Measurements from ENCODE around the gene PNLIPRP2. TPM values are rescaled to one million over a fixed set of nuclear protein-coding genes. Genes with fewer than 3 reads are reported as not detected.

The PNLIPRP2 gene
- total RNA-seq, 1 experiment from 2014 or later: 0.24 TPM

DNA sequence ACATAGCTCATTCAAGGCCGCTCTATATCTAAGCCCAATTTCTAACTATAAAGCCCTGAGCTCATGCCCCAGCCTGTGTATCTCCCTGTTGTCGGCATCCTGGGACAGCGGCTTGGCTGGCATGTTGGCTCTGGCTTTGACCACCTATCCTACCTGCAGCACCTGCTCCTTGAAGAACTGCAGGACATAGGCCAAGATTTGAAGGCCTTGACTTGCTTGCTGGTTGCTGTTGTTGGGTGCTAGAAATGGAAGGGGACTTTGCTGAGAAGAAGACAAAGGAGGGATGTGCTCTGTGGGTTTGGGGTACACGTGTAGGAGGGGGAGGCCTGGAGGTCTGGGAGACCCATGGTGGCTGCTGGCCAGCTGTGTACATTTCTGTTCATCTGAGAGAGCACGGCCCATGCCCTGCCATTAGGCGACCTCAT lies 11.1 kb downstream of the PNLIPRP2 start:
- no peak overlapping the region for H2BK15ac ChIP-seq (ENCODE audit: low read depth, low read length)
- H3K18ac ChIP-seq (ENCODE audit: insufficient read length, low read depth, low read length): no peak overlapping the region
- H3K27me3 Mint-ChIP-seq (ENCODE audit: low read depth): peaks cover 11% of the 10 kb centered on the region
- H2BK5ac ChIP-seq (ENCODE audit: insufficient read length, low read length): no peak overlapping the region
- H3K27ac ChIP-seq (ENCODE audit: insufficient read length, low read depth, low read length): no peak overlapping the region
- no peak overlapping the region for H3K4me3 Mint-ChIP-seq
- H4K5ac ChIP-seq (ENCODE audit: insufficient read length, low read depth, low read length): no peak overlapping the region
- no peak overlapping the region for H3K9ac ChIP-seq (ENCODE audit: extremely low read depth, insufficient read length, low read length)
- no peak overlapping the region for H3K23ac ChIP-seq (ENCODE audit: insufficient read length, low read depth, low read length)
- H4K20me1 ChIP-seq (ENCODE audit: control insufficient read depth, insufficient read depth, insufficient read length): peaks cover 5% of the 10 kb centered on the region
- TF ChIP-seq, protein P1, sequence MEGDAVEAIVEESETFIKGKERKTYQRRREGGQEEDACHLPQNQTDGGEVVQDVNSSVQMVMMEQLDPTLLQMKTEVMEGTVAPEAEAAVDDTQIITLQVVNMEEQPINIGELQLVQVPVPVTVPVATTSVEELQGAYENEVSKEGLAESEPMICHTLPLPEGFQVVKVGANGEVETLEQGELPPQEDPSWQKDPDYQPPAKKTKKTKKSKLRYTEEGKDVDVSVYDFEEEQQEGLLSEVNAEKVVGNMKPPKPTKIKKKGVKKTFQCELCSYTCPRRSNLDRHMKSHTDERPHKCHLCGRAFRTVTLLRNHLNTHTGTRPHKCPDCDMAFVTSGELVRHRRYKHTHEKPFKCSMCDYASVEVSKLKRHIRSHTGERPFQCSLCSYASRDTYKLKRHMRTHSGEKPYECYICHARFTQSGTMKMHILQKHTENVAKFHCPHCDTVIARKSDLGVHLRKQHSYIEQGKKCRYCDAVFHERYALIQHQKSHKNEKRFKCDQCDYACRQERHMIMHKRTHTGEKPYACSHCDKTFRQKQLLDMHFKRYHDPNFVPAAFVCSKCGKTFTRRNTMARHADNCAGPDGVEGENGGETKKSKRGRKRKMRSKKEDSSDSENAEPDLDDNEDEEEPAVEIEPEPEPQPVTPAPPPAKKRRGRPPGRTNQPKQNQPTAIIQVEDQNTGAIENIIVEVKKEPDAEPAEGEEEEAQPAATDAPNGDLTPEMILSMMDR (conservative IDR thresholded peaks at IDR 0.05): no peak
- H3K23me2 ChIP-seq (ENCODE audit: insufficient read length, low read depth, low read length, poor library complexity, severe bottlenecking): no peaks in the 10 kb centered on the region
- H3K4me1 ChIP-seq (ENCODE audit: insufficient read depth, low read length): no peaks in the 10 kb centered on the region
- no peak overlapping the region for H3K56ac ChIP-seq (ENCODE audit: insufficient read length, low read depth, low read length)
- no peaks in the 10 kb centered on the region for H3K9me3 ChIP-seq (ENCODE audit: control insufficient read depth, low read depth, low read length)
- H3K36me3 Mint-ChIP-seq (ENCODE audit: insufficient read depth in 1 of 3, low read depth in 3 of 3): no peaks in the 10 kb centered on the region
- DNase-seq: no peak
- no peak overlapping the region for H2BK12ac ChIP-seq (ENCODE audit: insufficient read length, low read depth, low read length)
- no peak overlapping the region for H4K91ac ChIP-seq (ENCODE audit: insufficient read length, low read depth, low read length)
- H3K27ac Mint-ChIP-seq: no peak overlapping the region
- no peak overlapping the region for H3K4ac ChIP-seq (ENCODE audit: low read depth, low read length)
- H3K27me3 ChIP-seq (ENCODE audit: insufficient read depth, low read length): no peaks in the 10 kb centered on the region
- H2AK5ac ChIP-seq (ENCODE audit: insufficient read length, low read length): no peak overlapping the region
- H4K8ac ChIP-seq (replicated peaks; ENCODE audit: insufficient read length, low read depth, low read length): no peak overlapping the region
- H2BK120ac ChIP-seq (ENCODE audit: low read depth, low read length, poor library complexity, severe bottlenecking): no peak overlapping the region
- no peak overlapping the region for H2BK20ac ChIP-seq (ENCODE audit: low read depth, low read length, poor library complexity, severe bottlenecking)
- H2AFZ ChIP-seq (ENCODE audit: low read length): no peak overlapping the region
- H3T11ph ChIP-seq (ENCODE audit: low read length): no peak overlapping the region
- peaks cover 11 to 12% of the 10 kb centered on the region in 2 experiments for H3K4me1 Mint-ChIP-seq
- H3K79me1 ChIP-seq (ENCODE audit: insufficient read depth, low read depth, low read length, poor library complexity, severe bottlenecking): no peaks in the 10 kb centered on the region
- no peaks in the 10 kb centered on the region for H3K9me3 Mint-ChIP-seq
- no peak overlapping the region for H3K4me2 ChIP-seq (ENCODE audit: insufficient read depth, insufficient read length, low read length)
- H3K14ac ChIP-seq (ENCODE audit: insufficient read depth, low read length): no peak overlapping the region
- no CpG with 5 or more reads among the region's 6 CpGs for WGBS (ENCODE audit: extremely low coverage, insufficient read length, low lambda C conversion rate)
- no peaks in the 10 kb centered on the region for H3K79me2 ChIP-seq (ENCODE audit: insufficient read depth, low read length)
